ENCODE results near the gene SGMS1.

The SGMS1 gene

DNA sequence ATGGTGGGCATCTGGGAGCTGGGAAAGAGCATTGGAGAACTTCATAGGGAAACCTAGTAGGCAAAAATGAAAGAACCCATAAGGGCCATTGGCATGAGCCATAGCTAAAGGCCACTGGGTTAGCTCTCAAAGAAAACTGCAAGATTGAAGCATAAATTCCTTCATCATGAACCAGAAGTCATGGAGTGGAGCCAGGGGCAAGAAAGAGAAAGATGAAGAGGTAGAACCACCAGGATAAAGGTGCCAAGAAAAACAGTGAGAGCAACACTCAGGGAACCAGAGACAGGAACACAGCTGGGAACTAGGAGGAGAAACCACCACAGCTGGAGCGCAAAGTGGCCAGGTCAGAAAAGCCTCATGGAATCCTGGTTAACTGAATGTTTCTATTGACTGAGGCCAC is 11.5 kb upstream of the SGMS1 start:
- no peak for DNase-seq

DNA sequence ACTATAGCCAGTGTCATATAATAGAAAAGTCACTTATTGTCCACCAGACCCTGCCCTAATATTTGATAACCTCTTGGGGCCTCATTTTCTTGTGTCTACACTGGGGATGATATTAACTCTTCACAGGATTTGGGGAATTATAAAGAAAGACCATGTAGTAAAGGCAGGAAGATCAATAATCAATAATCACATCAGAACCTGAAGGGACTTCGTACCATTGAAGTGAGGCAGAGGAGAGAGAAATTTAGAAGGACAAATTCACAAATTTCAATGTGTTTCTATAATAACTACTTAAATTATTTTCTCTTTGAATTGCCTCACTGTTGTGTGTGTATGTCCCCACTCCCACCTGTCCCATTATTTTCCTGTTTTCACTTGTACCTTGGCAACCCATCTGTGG is 10.7 kb upstream of the SGMS1 start:
- no peak for DNase-seq

GRCh38 chr10:50631052-50631451 is 7.3 kb upstream of the SGMS1 start:
- DNase-seq: no peak

DNA sequence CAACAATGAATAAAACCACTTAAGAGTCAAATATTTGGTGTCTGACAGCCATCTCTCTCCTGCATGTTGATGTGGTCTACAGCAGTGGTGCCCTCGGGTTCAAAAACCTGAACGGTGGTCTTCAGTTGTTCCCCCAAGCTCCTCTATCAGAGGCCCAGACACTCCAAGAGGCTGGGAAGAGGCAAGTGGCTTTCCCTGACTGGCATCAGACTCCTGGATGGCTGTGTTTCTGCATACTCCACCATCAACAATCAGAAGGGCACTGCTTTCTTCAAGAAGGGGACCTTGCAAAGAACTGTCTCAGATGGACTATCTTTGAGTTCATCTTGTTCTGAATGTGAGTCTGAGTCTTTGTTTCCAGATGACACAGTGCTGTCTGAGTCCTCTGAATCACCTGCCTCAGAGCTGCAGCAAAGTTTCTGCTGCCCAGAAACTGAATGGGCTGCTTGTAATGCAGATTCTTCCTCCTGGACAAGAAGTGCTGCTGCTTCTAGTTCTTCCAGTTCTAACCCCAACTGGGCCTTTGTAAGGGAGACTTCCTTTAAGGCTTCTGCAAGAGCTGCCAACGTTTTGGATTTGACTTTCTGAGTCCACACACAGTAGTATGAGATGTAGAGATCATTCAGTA is 5.9 kb upstream of the SGMS1 start:
- no peak for DNase-seq

GRCh38 chr10:50627896-50628295 is 4.1 kb upstream of the SGMS1 start:
- DNase-seq: no peak

DNA sequence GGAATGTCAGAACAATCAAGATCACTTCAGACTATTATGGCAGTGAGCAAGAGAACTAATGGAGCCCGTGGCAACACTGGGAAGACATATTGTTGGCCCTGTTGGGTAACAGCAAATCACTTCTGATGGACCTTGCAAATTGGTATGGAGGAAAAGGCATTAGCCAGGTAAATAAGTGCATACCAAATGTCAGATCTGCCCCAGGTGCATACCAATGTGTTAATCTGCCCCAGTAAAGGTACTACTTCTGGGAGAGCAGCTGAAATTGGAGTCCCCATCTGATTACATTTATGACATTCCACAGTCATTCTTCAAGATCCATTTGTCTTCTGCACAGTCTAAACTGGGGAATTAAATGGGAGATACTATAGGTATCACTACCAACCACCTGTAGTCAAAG is 3.7 kb upstream of the SGMS1 start:
- no peak for DNase-seq

- DNase-seq: no peak
These were observed 1.9 kb upstream of the SGMS1 start for GRCh38 chr10:50625649-50626132.

DNA sequence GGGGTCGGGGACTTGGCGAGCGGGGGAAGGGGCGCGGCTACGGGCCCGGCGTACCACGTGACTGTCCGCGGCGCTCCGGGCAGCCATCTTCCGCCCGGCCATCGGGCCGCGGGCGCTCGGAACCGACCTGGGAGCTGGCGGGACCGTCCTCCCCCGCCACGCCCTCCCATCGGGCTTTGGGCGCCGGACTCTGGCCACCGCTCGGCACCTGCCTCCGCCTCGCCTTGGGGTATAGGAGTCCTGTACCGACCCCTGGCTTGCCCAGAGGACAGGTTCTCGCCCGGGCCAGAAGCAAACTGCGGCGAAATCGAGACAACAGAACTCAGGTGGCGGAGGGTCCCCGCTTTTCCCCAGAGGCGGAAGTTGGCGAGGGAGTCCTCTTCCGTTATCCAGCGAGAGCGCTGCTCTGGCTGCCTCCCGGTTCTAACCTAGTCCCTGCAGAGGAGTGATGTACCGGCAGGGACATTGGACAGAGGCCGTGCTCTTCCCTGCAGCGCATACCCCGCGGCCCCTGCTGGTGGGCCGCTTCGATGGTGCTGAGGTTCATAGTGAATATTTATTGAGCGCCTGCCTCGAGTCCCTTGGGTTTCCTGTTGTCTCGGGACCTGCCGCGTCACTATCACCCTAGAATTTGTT is 1.2 kb upstream of the SGMS1 start:
- peak; percentile 43 for DNase-seq

DNA sequence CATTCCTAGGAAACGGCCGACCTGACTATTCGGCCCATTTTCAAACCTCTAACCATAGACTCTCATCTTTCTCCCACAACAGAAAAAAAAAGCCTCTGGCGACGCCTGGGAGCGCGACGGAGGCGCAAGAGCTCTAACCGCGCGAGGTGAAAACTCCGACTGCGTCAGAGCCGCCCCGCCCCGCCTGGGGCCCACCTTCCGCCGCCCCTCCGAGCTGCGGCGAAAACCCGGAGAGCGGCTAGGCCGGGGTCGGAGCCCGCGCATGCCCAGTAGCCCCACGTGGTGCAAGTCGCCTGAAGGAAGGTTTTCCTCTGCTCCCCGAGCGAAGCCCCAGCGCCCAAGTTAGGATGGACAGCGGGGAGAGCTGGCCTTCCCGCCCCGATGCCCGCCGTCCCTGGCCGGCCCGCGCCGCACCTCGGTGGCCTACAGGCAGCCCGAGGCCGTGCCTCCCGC is 683 bp upstream of the SGMS1 start:
- DNase-seq: peak; percentile 93

GRCh38 chr10:50622706-50623662 is 772 bp downstream of the SGMS1 start:
- peak; percentile 22 for DNase-seq

DNA sequence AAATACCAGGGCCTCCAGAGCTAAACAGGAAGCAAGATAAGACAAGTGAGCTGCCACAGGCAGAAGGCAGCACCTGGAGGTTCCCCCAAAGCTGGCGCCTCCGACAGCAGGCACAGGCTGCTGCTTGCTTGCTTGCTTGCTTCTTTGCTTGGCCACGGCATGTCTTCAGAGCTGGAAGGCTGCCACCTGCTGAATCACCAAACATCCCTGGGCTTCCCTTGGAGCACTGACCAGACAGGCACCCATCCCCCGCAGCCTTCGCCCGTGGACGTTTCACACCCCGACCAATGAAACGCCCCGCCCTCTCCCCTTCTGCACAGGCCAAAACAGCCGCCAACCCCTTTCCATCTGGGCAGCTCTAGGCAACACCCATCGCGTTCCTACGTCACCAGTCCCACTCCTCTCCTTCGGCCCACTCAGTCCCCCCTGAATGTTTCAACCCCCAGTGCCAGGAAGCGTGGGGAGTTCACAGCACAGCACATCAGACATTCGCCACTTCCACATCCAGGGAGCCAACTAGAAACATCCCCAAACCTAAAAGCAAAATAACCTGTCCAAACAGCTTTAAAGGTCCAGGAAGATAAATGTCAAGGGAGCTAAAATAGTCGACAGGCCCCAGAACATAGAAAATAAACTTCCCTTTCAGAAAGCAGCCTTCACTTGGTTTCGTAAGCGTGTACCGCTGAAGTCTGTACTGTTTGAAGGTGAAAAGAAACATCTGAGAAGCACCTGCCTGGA is 1.6 kb downstream of the SGMS1 start:
- peak; percentile 54 for DNase-seq

DNA sequence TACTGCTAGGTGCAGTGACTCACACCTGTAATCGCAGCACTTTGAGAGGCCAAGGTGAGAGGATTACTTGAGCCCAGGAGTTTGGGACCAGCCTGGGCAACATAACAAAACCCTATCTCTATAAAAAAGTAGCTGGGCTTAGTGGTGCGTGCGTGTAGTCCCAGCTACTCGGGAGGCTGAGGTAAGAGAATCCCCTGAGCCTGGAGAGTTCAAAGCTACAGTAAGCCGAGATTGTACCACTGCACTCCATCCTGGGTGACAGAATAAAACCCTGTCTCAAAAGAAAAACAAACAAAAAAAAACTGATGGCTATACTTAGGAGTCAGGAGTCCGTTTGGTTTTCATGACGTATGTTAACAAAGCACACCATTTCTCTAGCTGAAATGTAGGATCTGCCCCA is 2.9 kb downstream of the SGMS1 start:
- no peak for DNase-seq

DNA sequence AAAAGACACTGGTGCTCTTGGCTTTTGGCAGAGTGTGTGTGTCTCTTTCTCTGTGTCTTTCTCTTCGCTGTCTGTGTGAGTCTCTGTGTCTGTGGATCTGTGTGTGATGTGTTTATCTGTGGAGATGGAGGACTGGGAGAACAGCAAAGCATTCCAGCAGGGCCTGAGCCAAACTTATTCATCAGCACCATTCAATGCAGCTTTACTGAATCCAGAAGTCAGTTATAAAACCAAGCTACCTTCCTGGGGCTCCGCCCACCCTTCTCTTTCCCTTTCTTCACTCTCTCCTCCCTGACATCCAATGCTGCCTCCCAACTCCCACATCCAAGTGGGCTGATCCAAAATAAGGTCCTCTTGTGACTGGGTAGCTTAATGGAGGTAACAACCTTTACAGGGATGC is 3.9 kb downstream of the SGMS1 start:
- DNase-seq: no peak

DNA sequence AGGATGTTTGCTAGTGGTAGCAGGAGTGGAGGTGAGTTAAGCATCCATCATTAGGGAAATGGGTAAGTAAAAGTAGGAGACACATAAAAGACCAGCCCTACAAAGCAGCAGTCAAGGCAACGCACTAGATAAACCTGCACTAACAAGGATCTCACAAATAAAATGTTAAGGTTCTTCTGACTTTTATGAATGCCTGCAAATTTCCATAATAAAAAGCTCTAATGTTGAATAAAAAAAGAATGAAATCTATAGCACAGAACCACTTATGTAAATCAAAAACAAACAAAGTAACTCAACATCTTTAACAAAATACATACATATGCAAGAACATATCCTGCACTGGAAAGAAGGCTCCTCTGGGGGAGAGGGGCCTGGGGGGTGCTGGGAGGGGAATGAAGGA is 4.6 kb downstream of the SGMS1 start:
- no peak for DNase-seq

GRCh38 chr10:50618624-50619023 is 5.1 kb downstream of the SGMS1 start:
- DNase-seq: no peak

DNA sequence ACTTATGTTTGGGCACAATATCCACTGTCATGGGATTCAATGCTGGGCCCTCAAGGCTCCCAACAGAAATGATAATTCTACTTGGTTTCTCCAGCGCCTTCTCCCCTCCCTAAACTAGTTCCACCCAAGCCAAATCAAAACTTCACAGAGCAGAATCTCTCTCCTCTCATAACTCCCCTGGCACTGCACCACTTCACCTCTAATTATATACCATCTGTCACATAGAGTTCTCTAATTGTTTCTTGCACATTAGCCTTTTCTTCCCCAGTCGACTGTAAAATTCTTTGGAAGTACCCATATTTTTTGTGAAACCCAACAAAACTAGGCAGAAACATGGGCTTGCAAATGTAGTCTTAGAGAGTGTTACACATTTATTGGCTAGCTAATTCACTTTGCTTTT is 8.1 kb downstream of the SGMS1 start:
- DNase-seq: no peak

DNA sequence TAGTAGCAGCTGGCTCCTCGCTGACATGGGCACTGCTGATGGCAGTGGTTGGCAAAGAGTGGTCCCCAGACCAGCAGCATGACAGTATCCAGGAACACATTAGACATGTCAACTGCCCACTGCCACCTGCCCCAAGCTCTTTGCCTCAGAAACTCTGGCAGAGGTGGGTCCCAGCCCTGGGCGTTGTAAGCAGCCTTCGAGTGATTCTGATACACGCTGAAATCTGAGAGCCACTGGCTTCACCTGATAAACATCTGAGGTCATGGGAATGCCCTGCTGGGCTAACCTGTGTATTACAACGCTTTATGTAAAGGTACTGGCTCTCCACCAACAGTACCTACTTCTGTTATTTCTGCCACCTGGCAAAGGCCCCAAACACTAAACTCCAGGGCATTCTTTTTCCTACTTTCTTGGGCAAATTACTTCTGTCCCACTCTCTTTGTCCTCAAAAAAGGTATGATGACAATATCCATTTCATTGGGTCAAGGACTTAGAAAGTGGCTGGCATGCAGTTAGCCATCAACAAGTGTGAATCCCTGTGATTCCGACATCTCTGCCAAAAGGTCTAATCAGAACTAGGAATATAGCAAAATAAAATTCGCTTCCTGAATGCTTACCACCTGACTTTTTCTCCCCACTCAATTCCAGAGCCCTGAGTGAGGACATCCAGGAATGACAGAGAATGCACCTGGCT is 9.2 kb downstream of the SGMS1 start:
- DNase-seq: no peak

DNA sequence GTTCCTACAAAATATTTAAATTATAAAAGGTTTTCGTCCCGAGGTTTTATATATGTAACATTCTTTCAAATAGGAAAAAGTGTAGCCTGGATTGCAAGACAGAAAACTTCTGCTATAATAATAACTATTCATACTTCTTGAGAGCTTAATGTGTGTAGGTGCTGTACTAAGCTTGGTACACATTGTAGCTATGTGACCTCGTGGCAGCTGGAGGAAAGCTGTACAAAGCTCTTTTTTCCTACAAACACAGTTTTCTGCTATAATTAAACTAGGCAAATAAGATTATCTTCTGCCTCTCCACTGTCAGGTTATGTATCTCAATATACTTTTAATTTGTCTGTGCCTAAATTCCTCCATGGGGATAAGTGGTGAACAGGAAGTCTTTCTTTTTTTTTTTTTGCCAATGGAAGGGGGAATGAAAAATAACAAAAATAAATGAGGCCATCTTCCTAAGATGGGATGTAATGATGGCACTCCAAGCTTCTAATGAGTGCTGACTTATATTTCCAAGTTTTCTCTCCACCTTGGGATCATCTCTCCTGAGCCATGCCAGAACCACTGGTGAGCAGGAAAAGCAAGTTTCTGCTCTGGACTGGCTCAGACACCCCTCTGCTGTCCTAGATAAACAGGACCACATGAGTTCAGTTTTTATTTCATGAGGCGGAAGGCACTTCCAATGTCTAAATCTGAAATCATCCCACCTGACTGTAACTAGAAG is 9.9 kb downstream of the SGMS1 start:
- no peak for DNase-seq

- DNase-seq: no peak
These were observed 10.6 kb downstream of the SGMS1 start for GRCh38 chr10:50613150-50613549.

DNA sequence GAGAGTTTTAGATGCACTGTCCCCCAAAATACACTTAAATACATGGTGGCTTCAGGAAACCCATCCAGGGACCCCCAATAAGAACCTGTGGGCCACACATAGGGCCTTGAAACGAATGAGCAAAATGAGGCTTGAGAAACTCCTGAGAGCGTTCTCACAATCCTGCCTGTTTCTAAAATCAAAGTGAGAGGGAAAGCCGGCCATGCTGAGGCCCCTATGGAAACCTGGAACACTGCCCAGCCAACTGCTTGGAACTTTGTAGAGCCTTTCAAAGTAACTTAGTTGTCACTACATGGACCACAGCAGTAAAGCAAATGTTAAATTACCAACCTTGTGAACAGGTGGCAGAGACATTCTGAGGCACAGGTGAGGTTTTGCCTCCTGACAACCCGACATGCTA is 13.4 kb downstream of the SGMS1 start:
- no peak for DNase-seq

GRCh38 chr10:50607356-50607925 is 16.3 kb downstream of the SGMS1 start:
- no peak for DNase-seq
